Tibial nerve (tissue), 4 donors: ENCODE data around the gene DCAF8L2.

Experiments used
- EP300 ChIP-seq, 2 donors: sonication (generic); formaldehyde crosslinking; IDR thresholded peaks; one replicate each; pipeline ENCODE4 v1.6.1; 2017; ENCODE audit warnings: antibody characterized with exemption in 2 of 2, mild to moderate bottlenecking in 1 of 2
- TF ChIP-seq, protein P1 (sequence below), 5 experiments: fragments of 200-600 bp in 3 of 5; fragments of 450-650 bp in 2 of 5; sonication (generic) in 3 of 5; IDR thresholded peaks; one replicate each; pipeline ENCODE4 v1.5.1; 2016 to 2019; ENCODE audit warnings: antibody characterized with exemption in 5 of 5, mild to moderate bottlenecking in 3 of 5, moderate library complexity in 2 of 5

DNA sequence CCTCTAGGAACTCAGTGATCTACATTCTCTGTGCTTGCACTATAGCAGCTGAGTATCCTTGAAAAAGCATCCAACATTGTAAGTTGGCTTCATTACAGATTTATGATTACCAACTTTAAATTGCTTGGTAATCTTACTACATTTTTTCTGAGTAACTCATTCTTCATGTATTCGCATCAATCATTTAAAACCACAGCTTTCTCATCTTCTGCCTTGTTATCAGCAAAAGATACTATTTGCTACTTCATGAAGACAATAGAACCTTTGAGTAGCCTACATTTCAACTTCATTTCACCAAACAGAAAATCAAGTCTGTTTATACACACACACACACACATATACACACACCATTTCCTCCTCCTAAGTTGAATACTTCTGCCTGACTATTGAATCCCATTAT is 6.2 kb upstream of the DCAF8L2 start:
- TF ChIP-seq, protein P1, sequence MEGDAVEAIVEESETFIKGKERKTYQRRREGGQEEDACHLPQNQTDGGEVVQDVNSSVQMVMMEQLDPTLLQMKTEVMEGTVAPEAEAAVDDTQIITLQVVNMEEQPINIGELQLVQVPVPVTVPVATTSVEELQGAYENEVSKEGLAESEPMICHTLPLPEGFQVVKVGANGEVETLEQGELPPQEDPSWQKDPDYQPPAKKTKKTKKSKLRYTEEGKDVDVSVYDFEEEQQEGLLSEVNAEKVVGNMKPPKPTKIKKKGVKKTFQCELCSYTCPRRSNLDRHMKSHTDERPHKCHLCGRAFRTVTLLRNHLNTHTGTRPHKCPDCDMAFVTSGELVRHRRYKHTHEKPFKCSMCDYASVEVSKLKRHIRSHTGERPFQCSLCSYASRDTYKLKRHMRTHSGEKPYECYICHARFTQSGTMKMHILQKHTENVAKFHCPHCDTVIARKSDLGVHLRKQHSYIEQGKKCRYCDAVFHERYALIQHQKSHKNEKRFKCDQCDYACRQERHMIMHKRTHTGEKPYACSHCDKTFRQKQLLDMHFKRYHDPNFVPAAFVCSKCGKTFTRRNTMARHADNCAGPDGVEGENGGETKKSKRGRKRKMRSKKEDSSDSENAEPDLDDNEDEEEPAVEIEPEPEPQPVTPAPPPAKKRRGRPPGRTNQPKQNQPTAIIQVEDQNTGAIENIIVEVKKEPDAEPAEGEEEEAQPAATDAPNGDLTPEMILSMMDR (IDR thresholded peaks at IDR 0.05): no peak
- TF ChIP-seq EP300 (IDR thresholded peaks at IDR 0.05): no peak
